Sigmoid colon (tissue), 7 donors: ENCODE data around the gene SH2D7. TPM values are rescaled to one million over a fixed set of nuclear protein-coding genes. Genes with fewer than 3 reads are reported as not detected.
A peak's percentile ranks its signal among the peaks of the same experiment; 100 is the strongest.

Source experiments
- DNase-seq: peaks from one replicate; pipeline ENCODE4 v3.0.0-alpha.2; 2019
- H3K27ac ChIP-seq, 4 donors: fragments of 200-600 bp; sonication (generic); one replicate each; pipeline ENCODE4 v1.5.1; 2016 to 2019; ENCODE audit warnings: mild to moderate bottlenecking in 1 of 4
- H3K27me3 ChIP-seq, 3 donors: fragments of 200-600 bp; sonication (generic); one replicate each; pipeline ENCODE4 v1.5.1; 2019; ENCODE audit warnings: mild to moderate bottlenecking in 1 of 3
- H3K36me3 ChIP-seq, 4 donors: fragments of 200-600 bp; sonication (generic); one replicate each; pipeline ENCODE4 v1.5.1; 2016 to 2019
- H3K4me1 ChIP-seq, 4 donors: fragments of 200-600 bp; sonication (generic); one replicate each; pipeline ENCODE4 v1.5.1; 2017 to 2019
- H3K4me3 ChIP-seq, 4 donors: fragments of 200-600 bp; sonication (generic); one replicate each; pipeline ENCODE4 v1.5.1; 2017 to 2019; ENCODE audit warnings: mild to moderate bottlenecking in 2 of 4, moderate library complexity in 1 of 4
- H3K9me3 ChIP-seq, 4 donors: fragments of 200-600 bp in 3 of 4; sonication (generic) in 3 of 4; one replicate each; pipeline versions ENCODE4 v1.5.1 to v1.6.1; 2013 to 2019
- CTCF ChIP-seq, 4 experiments: fragments of 450-650 bp in 3 of 4; fragments of 200-600 bp in 1 of 4; IDR thresholded peaks; one replicate each; pipeline ENCODE4 v1.5.1; 2016 to 2019; ENCODE audit warnings: antibody characterized with exemption in 4 of 4, mild to moderate bottlenecking in 3 of 4, moderate library complexity in 2 of 4
- EP300 ChIP-seq, 4 donors: sonication (generic); formaldehyde crosslinking; IDR thresholded peaks; one replicate each; pipeline ENCODE4 v1.6.1; 2017; ENCODE audit warnings: antibody characterized with exemption in 4 of 4
- POLR2A ChIP-seq, 2 donors: fragments of 450-650 bp; IDR thresholded peaks; one replicate each; pipeline ENCODE4 v1.6.1; 2016; ENCODE audit warnings: antibody characterized with exemption in 2 of 2, mild to moderate bottlenecking in 2 of 2, moderate library complexity in 2 of 2
- POLR2AphosphoS5 ChIP-seq, 4 donors: sonication (generic); formaldehyde crosslinking; IDR thresholded peaks; one replicate each; pipeline ENCODE4 v1.6.1; 2017; ENCODE audit warnings: antibody characterized with exemption in 4 of 4
- WGBS, 2 donors: extraction: QIAGEN DNeasy Blood & Tissue Kit; methylation state at CpG; one replicate each; pipeline ENCODE4 v1.1.7; 2013; 5-methylcytosine and 5-hydroxymethylcytosine counted together
- intact Hi-C: fragments of 100-400 bp; cut with DNase I; formaldehyde crosslinking; loops from one replicate; pipeline ENCODE4 v1.15.1; 2023
- polyA plus RNA-seq, 3 donors: library from polyadenylated mRNA; stranded (reverse); fragments of 200-250 nt; gene quantifications; one replicate each; pipeline ENCODE4 v1.2.3, GENCODE V29; 2013
- total RNA-seq, 4 donors: library from RNA; depleted of rRNA; stranded (reverse); fragments of >200 nt; gene quantifications; one replicate each; pipeline ENCODE4 v1.1.0, GENCODE V29; 2016
- donor health status: healthy with polysubstance abuse.
- donor health status: Bipolar disorder and iron deficiency.
- donor health status: healthy.

SH2D7 gene
- total and polyA plus RNA-seq, 7 donors = 0.69 to 3.0 (median 2.5) TPM; not detected in 4

- Histone ChIP-seq H3K4me3 (no peak overlapping the region), H3K4me1 (peaks cover 0 to 96% (median 90%) of the 10 kb centered on the region in 4 donors), H3K36me3 (no peaks in the 10 kb centered on the region), H3K27me3 (no peaks in the 10 kb centered on the region), H3K27ac (peak overlapping the region; percentile 69 to 90 (median 77)), H3K9me3 (no peaks in the 10 kb centered on the region)
- DNase-seq = peak; percentile 61
- no peak for TF ChIP-seq POLR2AphosphoS5 (IDR thresholded peaks at IDR 0.05)
- no peak for TF ChIP-seq CTCF (IDR thresholded peaks at IDR 0.05)
- no peak for TF ChIP-seq EP300 (IDR thresholded peaks at IDR 0.05)
- no peak for TF ChIP-seq POLR2A (IDR thresholded peaks at IDR 0.05)
- intact Hi-C loops = no loop called here
- WGBS, 2 donors = 4 to 37% methylated on average over 1 of the region's 1 CpG
Measured at GRCh38 chr15:78067328-78068228, 24.8 kb upstream of the SH2D7 start.

- Histone ChIP-seq H3K27ac (peak overlapping the region; percentile 69 to 90 (median 77)), H3K4me3 (no peak overlapping the region), H3K9me3 (no peaks in the 10 kb centered on the region), H3K36me3 (no peaks in the 10 kb centered on the region), H3K4me1 (peaks cover 0 to 96% (median 92%) of the 10 kb centered on the region in 4 donors), H3K27me3 (no peaks in the 10 kb centered on the region)
- 34 to 67% methylated on average over 7 of the region's 7 CpGs for WGBS, 2 donors
- no peak for TF ChIP-seq CTCF (IDR thresholded peaks at IDR 0.05)
- TF ChIP-seq POLR2AphosphoS5 (IDR thresholded peaks at IDR 0.05) = no peak
- TF ChIP-seq POLR2A (IDR thresholded peaks at IDR 0.05) = no peak
- TF ChIP-seq EP300 (IDR thresholded peaks at IDR 0.05) = no peak
- peak; percentile 46 for DNase-seq
- intact Hi-C loops = no loop called here
Measured at GRCh38 chr15:78069052-78069414, 23.3 kb upstream of the SH2D7 start.

- WGBS, 2 donors = 58 to 67% methylated on average over 5 of the region's 5 CpGs
- no peak for TF ChIP-seq CTCF (IDR thresholded peaks at IDR 0.05)
- TF ChIP-seq POLR2AphosphoS5 (IDR thresholded peaks at IDR 0.05) = no peak
- no peak for TF ChIP-seq EP300 (IDR thresholded peaks at IDR 0.05)
- no peak for TF ChIP-seq POLR2A (IDR thresholded peaks at IDR 0.05)
- peak overlapping the region; percentile 69 to 90 (median 77) for H3K27ac ChIP-seq
- H3K4me3 ChIP-seq = no peak overlapping the region
- intact Hi-C loops = no loop called here
- no peaks in the 10 kb centered on the region for H3K36me3 ChIP-seq
- no peaks in the 10 kb centered on the region for H3K27me3 ChIP-seq
- no peaks in the 10 kb centered on the region for H3K9me3 ChIP-seq
- H3K4me1 ChIP-seq = peaks cover 0 to 95% (median 87%) of the 10 kb centered on the region in 4 donors
- DNase-seq = no peak
Measured at GRCh38 chr15:78069462-78070029, 22.8 kb upstream of the SH2D7 start.

GRCh38 chr15:78070049-78070700, 22.2 kb upstream of the SH2D7 start:
- Histone ChIP-seq H3K27ac (peak overlapping the region; percentile 69 to 90 (median 77)), H3K9me3 (no peaks in the 10 kb centered on the region), H3K36me3 (no peaks in the 10 kb centered on the region), H3K4me1 (peaks cover 0 to 94% (median 83%) of the 10 kb centered on the region in 4 donors), H3K4me3 (no peak overlapping the region), H3K27me3 (no peaks in the 10 kb centered on the region)
- intact Hi-C loops = no loop called here
- WGBS, 2 donors = 57 to 81% methylated on average over 4 of the region's 4 CpGs
- DNase-seq = peak; percentile 65
- no peak for TF ChIP-seq POLR2A (IDR thresholded peaks at IDR 0.05)
- TF ChIP-seq CTCF (IDR thresholded peaks at IDR 0.05) = no peak
- TF ChIP-seq POLR2AphosphoS5 (IDR thresholded peaks at IDR 0.05) = no peak
- TF ChIP-seq EP300 (IDR thresholded peaks at IDR 0.05) = no peak
